LNCAP (cell line): Measurements from ENCODE around the gene S100A11.
A peak's percentile ranks its signal among the peaks of the same experiment; 100 is the strongest.

Experiments used
- CTCF ChIP-seq: fragments of 450-650 bp; IDR thresholded peaks from 2 replicates; pipeline ENCODE4 v1.5.1; 2017; ENCODE audit warnings: mild to moderate bottlenecking

The S100A11 gene

GRCh38 chr1:152034654-152035538 is 1.9 kb downstream of the S100A11 start:
- TF ChIP-seq CTCF: peak; percentile 79

- TF ChIP-seq CTCF: no peak
Measured at GRCh38 chr1:152034324-152034653, 2.5 kb downstream of the S100A11 start.

- TF ChIP-seq CTCF: no peak
Measured at GRCh38 chr1:152029929-152030211, 6.9 kb downstream of the S100A11 start.

GRCh38 chr1:152029144-152029928 is 7.5 kb downstream of the S100A11 start:
- TF ChIP-seq CTCF: no peak

GRCh38 chr1:152026895-152027294 is 9.9 kb downstream of the S100A11 start:
- TF ChIP-seq CTCF: no peak

- no peak for TF ChIP-seq CTCF
Measured at GRCh38 chr1:152024223-152024622, 12.6 kb downstream of the S100A11 start.

- TF ChIP-seq CTCF: no peak
Measured at GRCh38 chr1:152023221-152023620, 13.6 kb downstream of the S100A11 start.
